HEK293 (cell line): ENCODE results near the gene BET1L.
A peak's percentile ranks its signal among the peaks of the same experiment; 100 is the strongest.

Experiments used
- CTCF ChIA-PET: fragments of 350-600 bp; formaldehyde crosslinking; extraction: SDS; loops from one replicate; lab custom pipeline; 2021; ENCODE audit warnings: antibody characterized with exemption; lab: Yijun Ruan, JAX
- POLR2A ChIA-PET: fragments of 300-600 bp; formaldehyde crosslinking; extraction: SDS; loops from one replicate; lab custom pipeline; 2020; ENCODE audit warnings: antibody characterized with exemption, inconsistent platforms; lab: Yijun Ruan, JAX
- H3K27ac ChIP-seq: fragments of 200-500 bp; sonication (Bioruptor generic); 2 replicates; pipeline ENCODE4 v1.5.1; 2014; ENCODE audit warnings: low read depth, low read length, control low read depth, inconsistent platforms; ENCODE audit errors: extremely low read depth
- H3K36me3 ChIP-seq, 2 experiments: fragments of 200-500 bp in 1 of 2; sonication (Bioruptor generic) in 1 of 2; 1 replicate in 1 of 2; 2 replicates in 1 of 2; pipeline ENCODE4 v1.5.1; 2014 to 2017; ENCODE audit warnings: inconsistent platforms in 2 of 2, low read length in 2 of 2; ENCODE audit not compliant: control insufficient read depth in 2 of 2, insufficient read depth in 1 of 2
- H3K4me1 ChIP-seq: fragments of 200-500 bp; sonication (Bioruptor generic); 2 replicates; pipeline ENCODE4 v1.5.1; 2014; ENCODE audit warnings: mild to moderate bottlenecking, low read length, inconsistent platforms; ENCODE audit not compliant: control insufficient read depth, insufficient read depth
- H3K4me3 ChIP-seq: 2 replicates; pipeline ENCODE4 v1.5.1; 2011; ENCODE audit warnings: low read depth, mild to moderate bottlenecking, control low read depth, low read length, moderate library complexity
- H3K9me3 ChIP-seq: fragments of 200-500 bp; sonication (Bioruptor generic); 2 replicates; pipeline ENCODE4 v1.5.1; 2014; ENCODE audit warnings: low read depth, low read length, inconsistent platforms; ENCODE audit not compliant: control insufficient read depth, insufficient read depth
- EGR2 ChIP-seq: fragments of 450-650 bp; formaldehyde crosslinking; IDR thresholded peaks from 2 replicates; pipeline ENCODE4 v1.5.1; 2016; ENCODE audit warnings: low read depth, missing biosample characterization, missing genetic modification characterization
- HOXC10 ChIP-seq: sonication (generic); formaldehyde crosslinking; IDR thresholded peaks from 2 replicates; pipeline ENCODE4 v1.8.1; 2023; ENCODE audit warnings: mild to moderate bottlenecking, missing genetic modification reagents
- KLF10 ChIP-seq: fragments of 450-650 bp; IDR thresholded peaks from 2 replicates; pipeline ENCODE4 v1.5.1; 2018; ENCODE audit warnings: missing biosample characterization, mild to moderate bottlenecking, missing genetic modification characterization
- KLF9 ChIP-seq: fragments of 450-650 bp; formaldehyde crosslinking; IDR thresholded peaks from 2 replicates; pipeline ENCODE4 v1.5.1; 2016; ENCODE audit warnings: missing biosample characterization, missing genetic modification characterization, low read depth
- MEIS1 ChIP-seq: sonication (generic); formaldehyde crosslinking; IDR thresholded peaks from 2 replicates; pipeline ENCODE4 v1.8.1; 2022; ENCODE audit warnings: missing genetic modification reagents, mild to moderate bottlenecking, borderline replicate concordance
- MYNN ChIP-seq: fragments of 450-650 bp; formaldehyde crosslinking; IDR thresholded peaks from 2 replicates; pipeline ENCODE4 v1.5.1; 2016; ENCODE audit warnings: missing biosample characterization, missing genetic modification characterization, borderline replicate concordance
- SALL2 ChIP-seq: fragments of 450-650 bp; formaldehyde crosslinking; IDR thresholded peaks from 2 replicates; pipeline ENCODE4 v1.5.0; 2017; ENCODE audit warnings: missing biosample characterization, mild to moderate bottlenecking, missing genetic modification characterization, borderline replicate concordance
- TRIM28 ChIP-seq: IDR thresholded peaks from 2 replicates; pipeline ENCODE4 v1.6.1; 2011; ENCODE audit warnings: low read length, control low read depth, borderline replicate concordance
- ZFHX2 ChIP-seq: fragments of 450-650 bp; formaldehyde crosslinking; conservative IDR thresholded peaks from 2 replicates; pipeline ENCODE4 v1.5.1; 2016; ENCODE audit warnings: missing biosample characterization, missing genetic modification characterization
- ZFP3 ChIP-seq: fragments of 450-650 bp; formaldehyde crosslinking; IDR thresholded peaks from 2 replicates; pipeline ENCODE4 v1.5.1; 2016; ENCODE audit warnings: low read depth, missing biosample characterization, missing genetic modification characterization
- ZNF2 ChIP-seq: fragments of 450-650 bp; formaldehyde crosslinking; IDR thresholded peaks from 2 replicates; pipeline ENCODE4 v1.5.1; 2016; ENCODE audit warnings: missing biosample characterization, missing genetic modification characterization
- ZNF239 ChIP-seq: fragments of 450-650 bp; formaldehyde crosslinking; IDR thresholded peaks from 2 replicates; pipeline ENCODE4 v1.5.1; 2016; ENCODE audit warnings: missing biosample characterization, missing genetic modification characterization
- ZNF366 ChIP-seq: fragments of 450-650 bp; formaldehyde crosslinking; conservative IDR thresholded peaks from 2 replicates; pipeline ENCODE4 v1.5.1; 2016; ENCODE audit warnings: missing biosample characterization, missing genetic modification characterization
- ZNF544 ChIP-seq: fragments of 450-650 bp; formaldehyde crosslinking; IDR thresholded peaks from 2 replicates; pipeline ENCODE4 v1.5.0; 2017; ENCODE audit warnings: missing biosample characterization, missing genetic modification characterization
- TF ChIP-seq, protein P1 (sequence below): fragments of 450-650 bp; formaldehyde crosslinking; IDR thresholded peaks from 2 replicates; pipeline ENCODE4 v1.5.1; 2016; ENCODE audit warnings: missing biosample characterization, missing genetic modification characterization
- TF ChIP-seq, protein P2 (sequence below): fragments of 450-650 bp; formaldehyde crosslinking; optimal IDR thresholded peaks from 2 replicates; pipeline ENCODE3; 2016; ENCODE audit warnings: missing biosample characterization, mild to moderate bottlenecking, missing genetic modification characterization

BET1L gene

DNA sequence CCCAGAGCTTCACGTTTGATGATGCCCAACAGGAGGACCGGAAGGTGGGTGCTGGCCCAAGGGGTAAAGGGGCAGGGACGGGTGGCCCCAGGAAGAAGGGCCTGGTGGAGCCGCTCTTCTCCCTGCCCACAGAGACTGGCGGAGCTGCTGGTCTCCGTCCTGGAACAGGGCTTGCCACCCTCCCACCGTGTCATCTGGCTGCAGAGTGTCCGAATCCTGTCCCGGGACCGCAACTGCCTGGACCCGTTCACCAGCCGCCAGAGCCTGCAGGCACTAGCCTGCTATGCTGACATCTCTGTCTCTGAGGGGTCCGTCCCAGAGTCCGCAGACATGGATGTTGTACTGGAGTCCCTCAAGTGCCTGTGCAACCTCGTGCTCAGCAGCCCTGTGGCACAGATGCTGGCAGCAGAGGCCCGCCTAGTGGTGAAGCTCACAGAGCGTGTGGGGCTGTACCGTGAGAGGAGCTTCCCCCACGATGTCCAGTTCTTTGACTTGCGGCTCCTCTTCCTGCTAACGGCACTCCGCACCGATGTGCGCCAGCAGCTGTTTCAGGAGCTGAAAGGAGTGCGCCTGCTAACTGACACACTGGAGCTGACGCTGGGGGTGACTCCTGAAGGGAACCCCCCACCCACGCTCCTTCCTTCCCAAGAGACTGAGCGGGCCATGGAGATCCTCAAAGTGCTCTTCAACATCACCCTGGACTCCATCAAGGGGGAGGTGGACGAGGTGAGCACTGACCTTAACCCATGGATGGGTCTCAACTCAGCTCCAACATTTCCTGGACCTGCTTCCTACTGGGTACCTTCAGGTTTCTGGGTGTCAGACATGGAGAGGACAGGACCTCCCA, 2.3 kb upstream of the BET1L start:
- ChIA-PET POLR2A (interaction anchor here (1.0 to 1.1 kb wide), 2 partner anchors 8 to 26 kb away, joined by 3 to 4 read pairs; no protein-coding TSS in a partner anchor), CTCF (interaction anchor here (0.6 to 1.3 kb wide), 3 partner anchors 20 to 49 kb away, joined by 4 to 9 read pairs (median 5); no protein-coding TSS in a partner anchor)
- H3K4me3 ChIP-seq = peak overlapping the region; percentile 83
- TF ChIP-seq ZNF544 (tag by site-specific recombination) (no peak), ZNF2 (tag by site-specific recombination) (no peak), MEIS1 (CRISPR knock-in tag) (no peak), HOXC10 (no peak), KLF10 (tag by site-specific recombination) (no peak), TRIM28 (no peak), ZNF239 (no peak)
- no peaks in the 10 kb centered on the region for H3K4me1 ChIP-seq
- H3K36me3 ChIP-seq = peaks cover 0 to 70% of the 10 kb centered on the region in 2 experiments; a peak in 1 of 3 replicates
- peak overlapping the region; percentile 4; the same call in 1 of the 2 replicates for H3K27ac ChIP-seq
- H3K9me3 ChIP-seq = no peaks in the 10 kb centered on the region

DNA sequence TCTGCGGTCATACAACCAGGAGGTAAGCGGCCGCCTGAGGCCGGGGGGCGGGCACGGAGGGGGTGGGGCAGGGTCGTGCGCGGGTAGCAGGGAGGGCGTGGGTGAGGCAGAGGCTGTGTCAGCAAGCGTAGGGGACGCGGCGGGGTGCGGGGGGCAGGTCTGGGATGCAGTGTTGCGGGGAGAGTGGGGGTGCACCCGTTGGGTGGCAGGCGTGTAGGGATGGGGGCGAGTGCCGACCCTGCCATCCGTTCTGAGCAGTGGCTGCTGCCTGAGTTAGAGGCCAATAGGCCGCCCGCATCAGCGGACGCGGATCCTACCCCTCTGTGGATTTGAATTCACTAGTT, 1.7 kb upstream of the BET1L start:
- H3K4me1 ChIP-seq = no peaks in the 10 kb centered on the region
- peak overlapping the region; percentile 4; the same call in 1 of the 2 replicates for H3K27ac ChIP-seq
- POLR2A ChIA-PET = interaction anchor here (0.7 to 2.5 kb wide), 5 partner anchors 8 to 320 kb away, joined by 3 to 12 read pairs (median 4); no protein-coding TSS in a partner anchor
- peak overlapping the region; percentile 83 for H3K4me3 ChIP-seq
- CTCF ChIA-PET = interaction anchor here (0.6 to 1.9 kb wide), 4 partner anchors 20 to 49 kb away, joined by 4 to 9 read pairs (median 6); no protein-coding TSS in a partner anchor
- no peaks in the 10 kb centered on the region for H3K9me3 ChIP-seq
- H3K36me3 ChIP-seq = peaks cover 0 to 70% of the 10 kb centered on the region in 2 experiments; a peak in 1 of 3 replicates
- TF ChIP-seq ZNF366 (tag by site-specific recombination) (no peak), SALL2 (tag by site-specific recombination) (no peak), MYNN (tag by site-specific recombination) (no peak), EGR2 (tag by site-specific recombination) (peak; percentile 61; the same call in 1 of the 2 replicates), KLF9 (tag by site-specific recombination) (peak; percentile 53; the same call in 1 of the 2 replicates), ZFP3 (tag by site-specific recombination) (no peak), ZFHX2 (tag by site-specific recombination) (peak; percentile 78)
- TF ChIP-seq, protein P1, sequence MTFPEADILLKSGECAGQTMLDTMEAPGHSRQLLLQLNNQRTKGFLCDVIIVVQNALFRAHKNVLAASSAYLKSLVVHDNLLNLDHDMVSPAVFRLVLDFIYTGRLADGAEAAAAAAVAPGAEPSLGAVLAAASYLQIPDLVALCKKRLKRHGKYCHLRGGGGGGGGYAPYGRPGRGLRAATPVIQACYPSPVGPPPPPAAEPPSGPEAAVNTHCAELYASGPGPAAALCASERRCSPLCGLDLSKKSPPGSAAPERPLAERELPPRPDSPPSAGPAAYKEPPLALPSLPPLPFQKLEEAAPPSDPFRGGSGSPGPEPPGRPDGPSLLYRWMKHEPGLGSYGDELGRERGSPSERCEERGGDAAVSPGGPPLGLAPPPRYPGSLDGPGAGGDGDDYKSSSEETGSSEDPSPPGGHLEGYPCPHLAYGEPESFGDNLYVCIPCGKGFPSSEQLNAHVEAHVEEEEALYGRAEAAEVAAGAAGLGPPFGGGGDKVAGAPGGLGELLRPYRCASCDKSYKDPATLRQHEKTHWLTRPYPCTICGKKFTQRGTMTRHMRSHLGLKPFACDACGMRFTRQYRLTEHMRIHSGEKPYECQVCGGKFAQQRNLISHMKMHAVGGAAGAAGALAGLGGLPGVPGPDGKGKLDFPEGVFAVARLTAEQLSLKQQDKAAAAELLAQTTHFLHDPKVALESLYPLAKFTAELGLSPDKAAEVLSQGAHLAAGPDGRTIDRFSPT (tag by site-specific recombination) = 0 out of 2 replicates have a peak, but pooled peaks have one; percentile 10
- TF ChIP-seq, protein P2, sequence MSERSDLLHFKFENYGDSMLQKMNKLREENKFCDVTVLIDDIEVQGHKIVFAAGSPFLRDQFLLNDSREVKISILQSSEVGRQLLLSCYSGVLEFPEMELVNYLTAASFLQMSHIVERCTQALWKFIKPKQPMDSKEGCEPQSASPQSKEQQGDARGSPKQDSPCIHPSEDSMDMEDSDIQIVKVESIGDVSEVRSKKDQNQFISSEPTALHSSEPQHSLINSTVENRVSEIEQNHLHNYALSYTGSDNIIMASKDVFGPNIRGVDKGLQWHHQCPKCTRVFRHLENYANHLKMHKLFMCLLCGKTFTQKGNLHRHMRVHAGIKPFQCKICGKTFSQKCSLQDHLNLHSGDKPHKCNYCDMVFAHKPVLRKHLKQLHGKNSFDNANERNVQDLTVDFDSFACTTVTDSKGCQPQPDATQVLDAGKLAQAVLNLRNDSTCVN (tag by site-specific recombination) = peak; percentile 6
- TF ChIP-seq, all 188 proteins: peak for 5
